ENCODE results near the gene GPRC5B. TPM values are rescaled to one million over a fixed set of nuclear protein-coding genes. Genes with fewer than 3 reads are reported as not detected.

The GPRC5B gene
- total RNA-seq, 1 experiment from 2014 or later, result 6.9 TPM

GRCh38 chr16:19850131-19850817 is 34.4 kb downstream of the GPRC5B start:
- intact Hi-C loops (cut with micrococcal nuclease; ENCODE audit: unreplicated experiment), result no loop called here
- TF ChIP-seq EZH2 (IDR thresholded peaks at IDR 0.05; ENCODE audit: borderline replicate concordance, low read depth, low read length, poor library complexity, severe bottlenecking), result no peak
- Histone ChIP-seq H3K4me3 (ENCODE audit: low read depth, low read length, poor library complexity, severe bottlenecking) (no peak overlapping the region), H3K4me1 (ENCODE audit: insufficient read depth, low read length, poor library complexity, severe bottlenecking) (no peaks in the 10 kb centered on the region), H3K36me3 (ENCODE audit: insufficient read depth, low read length, poor library complexity, severe bottlenecking) (no peaks in the 10 kb centered on the region), H3K27me3 (replicated peaks; ENCODE audit: insufficient read depth, low read depth, low read length, poor library complexity) (no peaks in the 10 kb centered on the region), H3K9me3 (ENCODE audit: low read depth, low read length, poor library complexity, severe bottlenecking) (no peaks in the 10 kb centered on the region), H3K27ac (ENCODE audit: low read depth, low read length, poor library complexity, severe bottlenecking) (no peak overlapping the region)
- POLR2A ChIA-PET (ENCODE audit: low non-redundant PET), result no interaction called here
- CTCF ChIA-PET, result no interaction called here
- DNase-seq (ENCODE audit: low spot score), result no peak
- BruUV-seq (replicated peaks), result no TSS peak

GRCh38 chr16:19848756-19849155 is 35.9 kb downstream of the GPRC5B start:
- intact Hi-C loops (cut with micrococcal nuclease; ENCODE audit: unreplicated experiment), result no loop called here
- Histone ChIP-seq H3K4me3 (ENCODE audit: low read depth, low read length, poor library complexity, severe bottlenecking) (no peak overlapping the region), H3K27me3 (replicated peaks; ENCODE audit: insufficient read depth, low read depth, low read length, poor library complexity) (no peaks in the 10 kb centered on the region), H3K27ac (ENCODE audit: low read depth, low read length, poor library complexity, severe bottlenecking) (no peak overlapping the region), H3K4me1 (ENCODE audit: insufficient read depth, low read length, poor library complexity, severe bottlenecking) (no peaks in the 10 kb centered on the region), H3K9me3 (ENCODE audit: low read depth, low read length, poor library complexity, severe bottlenecking) (no peaks in the 10 kb centered on the region), H3K36me3 (ENCODE audit: insufficient read depth, low read length, poor library complexity, severe bottlenecking) (no peaks in the 10 kb centered on the region)
- CTCF ChIA-PET, result no interaction called here
- POLR2A ChIA-PET (ENCODE audit: low non-redundant PET), result no interaction called here
- no peak for DNase-seq (ENCODE audit: low spot score)
- TF ChIP-seq CTCF (conservative IDR thresholded peaks at IDR 0.05; ENCODE audit: low read depth, low read length) (no peak), EZH2 (IDR thresholded peaks at IDR 0.05; ENCODE audit: borderline replicate concordance, low read depth, low read length, poor library complexity, severe bottlenecking) (no peak)
- no TSS peak for BruUV-seq (replicated peaks)

GRCh38 chr16:19846436-19846835 is 38.2 kb downstream of the GPRC5B start:
- no peaks in the 10 kb centered on the region for H3K27me3 ChIP-seq (replicated peaks; ENCODE audit: insufficient read depth, low read depth, low read length, poor library complexity)
- no peak overlapping the region for H3K4me3 ChIP-seq (ENCODE audit: low read depth, low read length, poor library complexity, severe bottlenecking)
- H3K9me3 ChIP-seq (ENCODE audit: low read depth, low read length, poor library complexity, severe bottlenecking), result no peaks in the 10 kb centered on the region
- intact Hi-C loops (cut with micrococcal nuclease; ENCODE audit: unreplicated experiment), result no loop called here
- no TSS peak for BruUV-seq (replicated peaks)
- H3K36me3 ChIP-seq (ENCODE audit: insufficient read depth, low read length, poor library complexity, severe bottlenecking), result no peaks in the 10 kb centered on the region
- CTCF ChIA-PET, result no interaction called here
- TF ChIP-seq EZH2 (IDR thresholded peaks at IDR 0.05; ENCODE audit: borderline replicate concordance, low read depth, low read length, poor library complexity, severe bottlenecking) (no peak), CTCF (conservative IDR thresholded peaks at IDR 0.05; ENCODE audit: low read depth, low read length) (no peak)
- POLR2A ChIA-PET (ENCODE audit: low non-redundant PET), result no interaction called here
- DNase-seq (ENCODE audit: low spot score), result no peak
- no peaks in the 10 kb centered on the region for H3K4me1 ChIP-seq (ENCODE audit: insufficient read depth, low read length, poor library complexity, severe bottlenecking)
- H3K27ac ChIP-seq (ENCODE audit: low read depth, low read length, poor library complexity, severe bottlenecking), result no peak overlapping the region
